Breast epithelium (tissue), 4 donors: Measurements from ENCODE around the gene SPON1. TPM values are rescaled to one million over a fixed set of nuclear protein-coding genes. Genes with fewer than 3 reads are reported as not detected.

Source experiments
- DNase-seq, 2 donors: peaks; one replicate each; pipeline ENCODE4 v3.0.0-alpha.2; 2019; ENCODE audit warnings: low spot score in 2 of 2
- H3K27ac ChIP-seq, 2 donors: fragments of 200-600 bp; sonication (generic) in 1 of 2; one replicate each; pipeline ENCODE4 v1.5.1; 2016 to 2019; ENCODE audit warnings: mild to moderate bottlenecking in 1 of 2
- H3K27me3 ChIP-seq, 2 donors: fragments of 200-600 bp; sonication (generic) in 1 of 2; one replicate each; pipeline versions ENCODE4 v1.5.1 to v1.6.0; 2017 to 2019; ENCODE audit warnings: control low read depth in 1 of 2, mild to moderate bottlenecking in 1 of 2
- H3K36me3 ChIP-seq: fragments of 200-600 bp; one replicate; pipeline ENCODE4 v1.5.1; 2019
- H3K4me1 ChIP-seq, 2 donors: fragments of 200-600 bp; sonication (generic); one replicate each; pipeline ENCODE4 v1.5.1; 2016 to 2019; ENCODE audit warnings: control low read depth in 1 of 2
- H3K4me3 ChIP-seq, 3 donors: fragments of 200-600 bp; sonication (generic); 1 replicate in 2 of 3; 2 replicates in 1 of 3; pipeline ENCODE4 v1.5.1; 2016 to 2019; ENCODE audit warnings: mild to moderate bottlenecking in 3 of 3, moderate library complexity in 2 of 3
- H3K9me3 ChIP-seq, 2 donors: fragments of 200-600 bp; sonication (generic) in 1 of 2; one replicate each; pipeline ENCODE4 v1.5.1; 2016 to 2019; ENCODE audit warnings: control low read depth in 1 of 2
- POLR2A ChIP-seq: fragments of 450-650 bp; IDR thresholded peaks from one replicate; pipeline ENCODE4 v1.6.1; 2016; ENCODE audit warnings: antibody characterized with exemption, mild to moderate bottlenecking, moderate library complexity
- POLR2AphosphoS5 ChIP-seq, 3 donors: sonication (generic); formaldehyde crosslinking; IDR thresholded peaks; one replicate each; pipeline ENCODE4 v1.6.1; 2017; ENCODE audit warnings: antibody characterized with exemption in 3 of 3
- intact Hi-C: fragments of 100-400 bp; cut with DNase I; formaldehyde crosslinking; loops from one replicate; pipeline ENCODE4 v1.15.1; 2023; ENCODE audit warnings: low total_unique reads
- total RNA-seq, 3 donors: library from RNA; depleted of rRNA; stranded (reverse); fragments of >200 nt; gene quantifications; one replicate each; pipeline ENCODE4 v1.1.0, GENCODE V29; 2016
- TF ChIP-seq, protein P1 (sequence below), 3 donors: fragments of 450-650 bp; IDR thresholded peaks; one replicate each; pipeline ENCODE4 v1.5.1; 2016 to 2017; ENCODE audit warnings: antibody characterized with exemption in 3 of 3, mild to moderate bottlenecking in 3 of 3, moderate library complexity in 3 of 3

The SPON1 gene
- total RNA-seq, 3 donors from 2014 or later, result 30.1 to 133 (median 34.7) TPM

- TF ChIP-seq POLR2A (no peak), POLR2AphosphoS5 (IDR thresholded peaks at IDR 0.05) (no peak)
- TF ChIP-seq, protein P1, sequence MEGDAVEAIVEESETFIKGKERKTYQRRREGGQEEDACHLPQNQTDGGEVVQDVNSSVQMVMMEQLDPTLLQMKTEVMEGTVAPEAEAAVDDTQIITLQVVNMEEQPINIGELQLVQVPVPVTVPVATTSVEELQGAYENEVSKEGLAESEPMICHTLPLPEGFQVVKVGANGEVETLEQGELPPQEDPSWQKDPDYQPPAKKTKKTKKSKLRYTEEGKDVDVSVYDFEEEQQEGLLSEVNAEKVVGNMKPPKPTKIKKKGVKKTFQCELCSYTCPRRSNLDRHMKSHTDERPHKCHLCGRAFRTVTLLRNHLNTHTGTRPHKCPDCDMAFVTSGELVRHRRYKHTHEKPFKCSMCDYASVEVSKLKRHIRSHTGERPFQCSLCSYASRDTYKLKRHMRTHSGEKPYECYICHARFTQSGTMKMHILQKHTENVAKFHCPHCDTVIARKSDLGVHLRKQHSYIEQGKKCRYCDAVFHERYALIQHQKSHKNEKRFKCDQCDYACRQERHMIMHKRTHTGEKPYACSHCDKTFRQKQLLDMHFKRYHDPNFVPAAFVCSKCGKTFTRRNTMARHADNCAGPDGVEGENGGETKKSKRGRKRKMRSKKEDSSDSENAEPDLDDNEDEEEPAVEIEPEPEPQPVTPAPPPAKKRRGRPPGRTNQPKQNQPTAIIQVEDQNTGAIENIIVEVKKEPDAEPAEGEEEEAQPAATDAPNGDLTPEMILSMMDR (IDR thresholded peaks at IDR 0.05), result no peak
- intact Hi-C loops, result no loop called here
- DNase-seq, result no peak
- Histone ChIP-seq H3K27me3 (no peaks in the 10 kb centered on the region), H3K9me3 (no peaks in the 10 kb centered on the region), H3K36me3 (no peaks in the 10 kb centered on the region), H3K4me3 (no peak overlapping the region), H3K27ac (no peak overlapping the region), H3K4me1 (peaks cover 2 to 5% of the 10 kb centered on the region in 2 donors)
These were observed 223.7 kb downstream of the SPON1 start for GRCh38 chr11:14186046-14186775.

GRCh38 chr11:14189874-14190273 is 227.4 kb downstream of the SPON1 start:
- Histone ChIP-seq H3K27me3 (no peaks in the 10 kb centered on the region), H3K4me3 (no peak overlapping the region), H3K27ac (peak overlapping the region in 1 of 2 donors; percentile 55), H3K4me1 (peaks cover 2 to 5% of the 10 kb centered on the region in 2 donors), H3K9me3 (no peaks in the 10 kb centered on the region), H3K36me3 (no peaks in the 10 kb centered on the region)
- DNase-seq, result peak in 1 of 2 donors; percentile 44
- intact Hi-C loops, result no loop called here
- TF ChIP-seq POLR2AphosphoS5 (IDR thresholded peaks at IDR 0.05) (peak in 2 of 3 donors; percentile 60 to 69), POLR2A (no peak)
- TF ChIP-seq, protein P1 (IDR thresholded peaks at IDR 0.05), result no peak

- H3K4me3 ChIP-seq, result peak overlapping the region in 1 of 3 donors; percentile 15
- no peaks in the 10 kb centered on the region for H3K27me3 ChIP-seq
- intact Hi-C loops, result no loop called here
- H3K9me3 ChIP-seq, result no peaks in the 10 kb centered on the region
- TF ChIP-seq, protein P1 (IDR thresholded peaks at IDR 0.05), result no peak
- no peak for TF ChIP-seq POLR2AphosphoS5 (IDR thresholded peaks at IDR 0.05)
- DNase-seq, result no peak
- peaks cover 2 to 5% of the 10 kb centered on the region in 2 donors for H3K4me1 ChIP-seq
- H3K27ac ChIP-seq, result peak overlapping the region in 1 of 2 donors; percentile 66
- H3K36me3 ChIP-seq, result no peaks in the 10 kb centered on the region
These were observed 228.7 kb downstream of the SPON1 start for GRCh38 chr11:14190992-14191778.

- Histone ChIP-seq H3K27ac (no peak overlapping the region), H3K9me3 (no peaks in the 10 kb centered on the region), H3K27me3 (no peaks in the 10 kb centered on the region), H3K36me3 (no peaks in the 10 kb centered on the region), H3K4me1 (peaks cover 2 to 5% of the 10 kb centered on the region in 2 donors), H3K4me3 (no peak overlapping the region)
- no peak for TF ChIP-seq POLR2AphosphoS5 (IDR thresholded peaks at IDR 0.05)
- TF ChIP-seq, protein P1 (IDR thresholded peaks at IDR 0.05), result no peak
- no peak for TF ChIP-seq POLR2A
- DNase-seq, result no peak
- intact Hi-C loops, result no loop called here
These were observed 231.1 kb downstream of the SPON1 start for GRCh38 chr11:14193644-14194043.
